Colon (tissue), 2 donors: ENCODE data around the gene SLC30A10.
"Not testable (repeated sequence)": the region's sequence is repeated elsewhere in the genome, so short reads cannot be mapped to it uniquely, and the experiment has no call there.

Source experiments
- FAIRE-seq: peaks from 2 replicates; lab custom pipeline; 2012; peaks lifted over from hg19 to GRCh38; lab: Jason Lieb, UNC
- donor health status: control.
- donor health status: control.

Gene SLC30A10

DNA sequence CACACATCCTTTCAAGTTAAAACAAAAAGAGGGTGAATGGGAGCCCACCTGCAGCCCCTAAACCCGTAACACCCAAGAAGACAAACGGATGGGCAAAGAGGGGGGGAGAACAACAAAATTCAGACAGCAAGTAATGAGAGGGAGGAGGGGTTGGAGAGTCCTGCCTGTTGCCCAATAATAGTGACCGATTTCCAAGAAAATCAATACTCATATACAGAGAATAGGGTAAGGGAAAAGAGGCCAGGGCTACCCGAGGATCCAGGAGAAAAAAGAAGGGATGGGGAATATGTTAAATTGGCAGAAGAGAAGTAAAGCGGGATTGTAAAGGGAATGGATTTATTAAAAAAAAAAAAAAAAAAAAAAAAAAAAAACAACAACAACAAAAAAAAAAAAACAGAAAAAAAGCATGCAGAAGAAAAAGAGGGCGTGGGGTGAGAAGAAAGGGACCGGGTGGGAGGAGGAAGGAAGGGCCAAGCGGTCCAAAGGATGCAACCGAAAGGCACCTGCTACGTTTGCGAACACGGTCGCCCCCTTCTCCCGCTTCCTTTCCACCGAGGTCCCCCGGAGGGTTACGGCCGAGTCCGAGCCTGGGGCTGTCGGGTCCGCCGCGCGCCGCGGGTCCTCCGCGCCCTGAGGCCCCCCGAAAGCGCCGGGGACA lies 930 bp downstream of the SLC30A10 start:
- no peak for FAIRE-seq

DNA sequence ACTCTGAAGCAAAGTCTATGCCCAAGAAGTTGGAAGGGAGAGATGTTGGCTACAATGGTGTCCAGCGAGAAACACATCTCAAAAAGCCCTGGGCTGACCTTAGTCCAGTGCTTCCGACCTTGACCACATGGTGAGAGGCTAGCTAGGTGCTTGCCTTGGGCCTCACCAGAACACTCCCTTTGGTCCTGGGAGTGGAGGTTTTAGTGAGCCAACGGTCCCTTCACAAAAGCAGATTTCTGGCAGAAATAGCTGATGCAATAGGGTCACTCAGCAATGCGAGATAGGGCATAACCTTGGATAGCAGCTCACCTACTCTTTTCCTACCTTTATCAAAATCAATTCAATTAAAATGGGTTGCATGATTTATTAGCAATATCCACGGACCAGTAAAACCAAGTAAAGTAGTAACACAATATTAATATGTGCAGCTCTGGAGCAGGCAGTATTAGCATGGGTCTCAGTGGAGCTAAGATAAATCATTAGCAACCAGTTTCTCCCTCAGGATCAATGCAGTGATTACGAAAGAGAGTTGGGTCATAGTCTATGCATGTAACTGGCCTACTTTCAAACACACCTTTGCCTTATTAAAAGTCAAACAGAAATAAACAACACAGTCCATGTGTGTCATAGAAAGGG lies 1.9 kb downstream of the SLC30A10 start:
- FAIRE-seq = no peak

DNA sequence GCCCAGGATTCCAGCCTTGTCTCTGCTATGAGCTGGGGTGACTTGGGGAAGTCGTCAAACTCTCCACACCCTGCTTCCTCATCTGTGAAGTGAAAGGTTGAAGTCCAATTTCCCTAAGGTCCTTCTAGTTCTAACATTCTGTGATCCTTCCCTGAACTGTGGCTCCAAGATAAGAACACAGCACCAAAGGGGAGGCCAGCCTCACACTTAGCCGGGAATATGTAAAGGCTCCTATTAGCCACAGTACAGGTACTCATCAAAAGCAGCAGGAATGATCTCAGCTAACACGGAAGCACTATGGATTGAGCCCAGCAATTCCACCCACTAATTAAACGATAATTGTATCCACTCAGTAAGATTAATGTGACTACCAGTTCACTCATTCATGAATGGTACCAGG lies 4.0 kb downstream of the SLC30A10 start:
- FAIRE-seq = no peak

DNA sequence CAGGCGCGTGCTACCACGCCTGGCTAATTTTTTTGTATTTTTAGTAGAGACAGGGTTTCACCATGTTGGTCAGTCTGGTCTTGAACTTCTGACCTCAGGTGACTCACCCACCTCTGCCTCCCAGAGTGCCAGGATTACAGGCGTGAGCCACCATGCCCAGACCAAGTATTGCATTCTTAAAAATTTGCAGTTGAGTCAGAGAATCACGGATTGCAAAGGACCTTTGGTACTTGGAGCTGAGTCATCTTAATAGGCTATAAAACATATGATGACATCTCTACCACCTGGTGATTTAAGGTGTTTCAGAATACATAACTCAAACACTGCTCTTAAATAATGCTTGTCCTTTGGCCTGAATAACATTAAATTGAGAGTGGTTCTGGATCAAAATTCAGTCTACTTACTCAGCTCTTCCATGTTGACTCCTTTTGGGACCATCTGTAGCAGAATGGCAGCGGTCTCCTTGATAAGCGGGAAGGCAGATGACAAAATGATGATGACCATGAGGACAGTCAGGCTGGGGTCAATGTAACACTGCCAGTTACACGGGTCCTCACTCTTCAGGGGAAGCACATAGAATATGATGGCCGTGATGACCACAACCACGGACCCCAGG lies 10.4 kb downstream of the SLC30A10 start:
- no peak for FAIRE-seq

DNA sequence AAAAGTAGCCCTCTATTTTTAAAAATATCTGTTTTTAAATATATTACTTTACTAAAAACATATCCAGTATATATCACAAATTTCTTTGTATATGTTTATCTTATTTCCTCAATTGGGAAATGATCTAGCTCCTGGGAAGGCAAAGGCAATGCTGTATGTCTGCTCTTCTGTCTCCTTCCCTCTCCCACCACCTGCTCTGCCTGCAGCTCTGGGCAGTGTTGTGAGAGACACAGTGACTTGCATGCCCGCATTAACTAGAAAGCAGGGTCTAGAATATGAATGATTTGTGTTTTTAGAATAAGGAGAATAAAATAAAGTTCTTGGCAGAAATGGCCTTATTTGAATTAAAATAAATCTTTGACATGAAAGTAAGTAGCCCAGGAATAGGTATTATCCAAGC lies 11.1 kb downstream of the SLC30A10 start:
- FAIRE-seq = no peak

DNA sequence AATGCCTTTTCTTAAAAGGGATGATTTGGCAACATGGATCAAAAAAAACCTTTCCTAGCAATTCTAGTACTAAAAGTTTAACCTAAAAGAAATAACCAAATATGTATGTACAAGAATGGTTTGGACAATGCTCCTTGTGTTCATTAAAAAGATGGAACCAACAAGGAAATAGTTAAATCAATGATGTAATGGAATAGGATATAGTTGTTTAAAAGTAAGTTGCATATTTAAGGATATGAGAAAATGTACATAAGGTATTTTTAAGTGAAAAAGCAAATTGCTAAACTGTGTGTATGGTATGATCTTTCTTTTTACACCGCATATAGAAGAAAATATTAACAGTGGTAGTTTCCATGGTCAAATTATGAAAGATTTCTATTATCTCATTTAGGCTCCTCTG lies 12.1 kb downstream of the SLC30A10 start:
- no peak for FAIRE-seq

DNA sequence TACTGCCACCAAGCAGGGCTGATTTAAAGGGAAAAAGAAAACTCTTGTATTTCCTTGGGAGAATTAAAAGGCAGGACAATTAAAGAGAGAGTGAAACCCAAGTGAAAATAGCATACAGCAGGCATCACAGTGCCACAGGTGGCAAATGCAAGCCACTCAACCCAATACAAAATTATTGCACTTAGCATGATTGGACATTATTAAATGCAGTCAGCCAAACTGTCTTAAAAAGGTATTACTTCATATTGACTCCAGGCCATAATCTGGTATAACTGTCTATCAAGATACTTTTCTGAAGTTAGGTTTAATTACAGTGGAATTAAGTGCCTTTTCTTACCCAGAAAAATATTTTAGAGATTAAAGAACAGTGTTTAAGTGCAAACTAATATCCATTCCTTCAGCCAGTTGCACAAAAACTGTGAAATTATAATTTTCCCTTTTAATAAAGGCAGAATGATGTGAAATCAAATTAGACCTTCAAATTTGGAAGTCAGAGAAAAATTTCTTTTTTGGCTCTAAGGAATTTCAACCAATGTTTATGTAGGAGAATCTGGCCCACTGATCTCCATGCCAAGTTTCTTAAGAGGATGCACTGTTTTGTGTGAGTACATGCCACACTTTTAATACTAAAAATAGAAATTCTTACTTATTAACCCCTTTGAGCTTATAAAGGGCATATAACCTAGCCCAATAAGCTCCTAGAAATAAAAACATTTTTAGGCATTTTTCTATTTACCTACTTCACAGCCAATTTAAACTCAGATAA lies 15.2 kb downstream of the SLC30A10 start:
- no peak for FAIRE-seq

DNA sequence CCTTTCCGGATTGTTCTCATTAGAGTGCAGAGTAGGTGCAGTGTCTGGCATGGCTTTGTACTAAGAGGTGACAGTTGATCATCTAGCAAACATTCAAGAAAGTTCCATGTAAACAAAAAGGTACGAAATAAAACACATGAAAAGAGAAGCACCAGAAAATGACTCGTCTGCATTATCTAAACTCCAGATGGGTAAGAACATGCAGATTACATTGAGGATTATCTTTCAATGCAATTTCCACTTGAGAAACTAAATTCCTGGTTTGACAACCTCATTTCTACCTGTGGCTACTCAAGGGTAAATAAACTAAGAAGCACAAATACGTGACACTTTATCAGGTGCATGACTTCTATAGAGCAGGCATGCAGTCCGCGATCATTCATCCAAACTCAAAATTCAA lies 17.6 kb downstream of the SLC30A10 start:
- no peak for FAIRE-seq

DNA sequence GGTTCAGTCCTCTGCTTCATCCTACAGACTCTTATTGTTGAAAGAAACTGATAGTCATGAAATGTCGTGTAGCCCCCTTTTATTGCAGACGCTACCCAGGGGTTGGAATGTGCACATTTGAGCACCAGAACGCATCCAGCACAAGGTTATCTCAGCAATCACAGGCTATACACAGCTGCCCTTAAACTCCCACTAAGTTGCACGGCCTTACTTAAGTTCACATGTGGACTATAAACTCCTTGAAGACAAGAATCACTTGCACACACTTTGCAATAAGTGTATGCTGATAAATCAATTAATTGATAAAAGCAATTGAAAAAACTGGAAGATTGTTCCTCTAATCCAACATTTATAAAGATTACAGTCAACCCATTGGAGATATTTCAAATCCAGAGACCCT lies 18.9 kb downstream of the SLC30A10 start:
- no peak for FAIRE-seq

DNA sequence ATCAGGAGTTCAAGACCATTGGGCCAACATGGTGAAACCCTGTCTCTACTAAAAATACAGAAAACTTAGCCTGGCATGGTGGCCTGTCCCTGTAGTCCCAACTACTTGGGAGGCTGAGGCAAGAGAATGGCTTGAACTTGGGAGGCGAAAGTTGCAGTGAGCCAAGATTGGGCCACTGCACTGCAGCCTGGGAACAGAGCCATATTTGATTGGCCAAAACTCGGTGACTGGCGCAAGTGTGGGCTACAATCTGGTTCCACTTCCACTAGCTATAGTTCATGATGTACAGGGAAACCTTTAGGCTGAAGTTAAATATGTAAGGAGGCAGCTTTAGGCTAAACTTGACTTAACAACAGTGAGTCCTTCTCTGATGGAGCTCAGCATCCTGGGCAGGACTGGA lies 20.2 kb downstream of the SLC30A10 start:
- FAIRE-seq = no peak

DNA sequence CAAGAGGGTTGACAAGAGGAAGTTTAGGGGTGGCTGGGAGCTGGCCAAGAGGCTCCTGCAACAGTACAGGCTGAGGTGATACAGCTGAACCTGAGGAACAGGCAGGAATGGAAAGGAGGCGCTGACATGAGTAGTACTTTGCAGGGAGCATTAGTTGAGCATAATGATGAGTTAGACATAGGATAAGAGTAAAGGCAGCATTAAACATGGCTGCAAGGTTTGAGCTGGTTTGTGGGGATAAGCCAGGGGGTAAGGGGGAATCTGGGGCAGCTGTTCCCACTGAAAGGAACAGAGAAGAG lies 20.6 kb downstream of the SLC30A10 start:
- no peak for FAIRE-seq

DNA sequence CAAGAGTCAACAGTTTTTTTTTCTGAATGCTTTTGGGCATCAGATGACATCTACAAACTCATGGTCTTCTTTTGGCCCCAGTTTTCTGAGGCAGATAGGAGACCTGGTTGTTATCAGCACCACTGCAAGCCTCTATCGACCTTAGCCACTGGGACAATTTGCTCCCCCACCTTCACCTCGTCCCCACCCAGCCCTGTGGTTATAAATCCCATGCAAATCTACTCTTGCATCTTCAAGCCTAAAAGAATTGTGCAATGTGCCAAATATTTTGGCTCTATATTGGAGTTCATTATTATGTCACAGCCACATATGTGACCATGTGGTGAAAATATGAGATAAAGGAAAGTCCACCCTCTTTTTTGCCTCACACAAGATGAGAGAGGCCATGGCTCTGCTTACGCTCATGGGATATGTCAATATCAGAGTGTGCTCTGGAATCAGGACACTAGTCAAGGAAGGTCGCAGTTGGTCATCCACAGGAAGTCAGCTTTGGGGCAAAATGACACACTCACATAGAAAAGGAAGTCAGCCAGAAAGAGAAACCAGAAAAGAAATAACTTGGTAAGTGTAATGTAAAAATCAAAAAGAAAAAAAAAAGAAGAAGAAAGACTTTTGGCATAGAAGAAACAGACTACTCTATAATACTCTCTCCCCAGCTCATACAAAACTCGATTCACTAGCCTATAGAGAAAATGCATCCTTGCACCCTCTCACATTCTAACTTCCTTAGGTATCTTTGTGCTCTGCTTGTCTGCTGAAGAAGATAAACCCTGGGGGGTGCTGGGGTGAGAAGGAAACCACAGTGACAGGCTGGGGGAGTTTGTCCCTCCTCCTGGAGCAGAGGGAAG lies 21.2 kb downstream of the SLC30A10 start:
- no peak for FAIRE-seq

DNA sequence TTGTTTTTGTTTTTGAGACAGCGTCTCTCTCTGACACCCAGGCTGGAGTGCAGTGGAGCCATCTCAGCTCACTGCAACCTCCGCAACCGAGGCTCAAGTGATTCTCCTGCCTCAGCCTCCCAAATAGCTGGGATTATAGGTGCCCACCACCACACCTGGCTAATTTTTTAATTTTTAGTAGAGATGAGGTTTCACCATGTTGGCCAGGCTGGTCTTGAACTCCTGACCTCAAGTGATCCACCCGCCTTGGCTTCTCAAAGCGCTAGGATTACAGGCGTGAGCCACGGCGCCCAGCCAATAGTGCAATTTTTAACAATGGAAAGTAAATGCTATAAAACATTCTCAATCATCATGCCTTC lies 21.8 kb downstream of the SLC30A10 start:
- FAIRE-seq = not testable (repeated sequence)

DNA sequence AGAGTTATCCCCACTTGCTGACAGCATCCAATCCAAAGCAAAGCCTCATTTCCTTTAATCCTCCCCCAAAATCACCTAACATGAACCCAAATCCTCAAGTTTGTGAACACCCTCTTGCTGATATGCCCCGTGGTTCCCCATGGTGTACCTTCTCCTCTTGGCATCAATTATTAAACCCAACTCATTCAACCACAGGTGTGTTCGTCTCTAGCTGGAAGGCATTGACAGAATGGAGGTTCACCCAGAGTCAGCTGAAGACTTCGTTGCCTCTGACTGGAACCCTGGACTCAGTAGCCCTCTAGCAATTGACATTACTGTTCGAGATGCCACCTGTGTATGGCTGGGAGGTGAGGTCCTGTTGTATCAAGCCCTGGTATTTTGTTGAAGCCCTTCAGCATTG lies 22.8 kb downstream of the SLC30A10 start:
- no peak for FAIRE-seq

DNA sequence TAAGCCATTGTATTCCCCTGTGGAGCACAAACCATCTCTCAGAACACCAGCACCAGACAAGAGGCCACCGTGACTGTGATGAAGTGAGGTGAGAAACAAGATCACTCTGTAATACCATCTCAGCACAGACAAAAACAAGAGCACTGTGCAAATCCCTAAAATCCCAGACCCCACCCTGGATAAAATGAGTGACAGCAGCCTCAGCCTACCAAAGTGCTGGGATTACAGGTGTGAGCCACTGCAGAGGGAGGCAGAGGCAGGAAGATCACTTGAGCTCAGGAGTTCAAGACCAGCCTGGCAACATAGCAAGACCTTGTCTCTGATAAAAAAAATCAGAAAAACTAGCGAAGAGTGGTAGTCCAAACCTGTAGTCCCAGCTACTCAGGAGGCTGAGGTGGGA lies 23.4 kb downstream of the SLC30A10 start:
- FAIRE-seq = no peak

DNA sequence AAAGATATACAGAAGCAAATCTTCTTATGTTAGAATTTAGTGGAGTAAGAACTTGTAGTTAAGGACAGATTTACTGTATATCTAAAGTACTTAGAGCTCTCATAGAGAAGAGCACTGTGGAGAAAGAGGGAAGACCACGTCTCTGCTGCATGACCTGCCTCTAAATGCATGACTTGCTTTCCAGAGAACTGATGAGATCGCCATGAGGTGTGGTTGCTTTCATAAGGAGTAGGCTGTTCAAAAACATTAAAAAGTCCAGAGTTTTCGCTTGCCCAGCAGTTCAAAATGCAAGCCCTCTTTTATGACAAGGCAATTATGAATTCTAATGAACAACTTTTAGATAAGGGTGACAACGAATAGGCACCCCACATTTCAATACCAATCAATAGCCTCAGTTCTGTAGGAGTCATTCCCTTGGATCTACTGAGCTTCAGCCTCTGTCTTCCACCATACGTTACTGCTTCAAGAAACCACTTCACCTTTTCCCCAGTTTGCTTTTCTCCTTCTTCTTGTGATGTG lies 24.9 kb downstream of the SLC30A10 start:
- FAIRE-seq = no peak

DNA sequence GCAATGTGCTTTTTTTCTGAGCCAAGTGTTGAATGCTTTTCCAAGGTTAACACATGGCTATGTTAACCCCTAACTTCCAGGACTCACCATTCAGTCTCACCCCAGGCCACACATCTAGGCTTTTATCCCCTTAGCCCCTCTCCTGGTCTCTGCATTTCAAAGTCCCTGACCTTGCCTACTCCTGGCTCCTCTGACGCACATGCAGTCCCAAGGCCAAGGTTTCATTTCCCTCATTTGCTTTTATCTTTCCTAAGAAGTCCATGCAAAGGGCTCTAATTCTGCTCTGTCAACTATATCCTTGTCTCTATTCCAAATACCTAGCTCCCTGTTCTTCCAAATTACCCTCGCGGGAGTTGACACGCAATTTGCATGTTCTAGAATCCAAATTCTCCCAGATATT lies 25.4 kb downstream of the SLC30A10 start:
- FAIRE-seq = no peak

DNA sequence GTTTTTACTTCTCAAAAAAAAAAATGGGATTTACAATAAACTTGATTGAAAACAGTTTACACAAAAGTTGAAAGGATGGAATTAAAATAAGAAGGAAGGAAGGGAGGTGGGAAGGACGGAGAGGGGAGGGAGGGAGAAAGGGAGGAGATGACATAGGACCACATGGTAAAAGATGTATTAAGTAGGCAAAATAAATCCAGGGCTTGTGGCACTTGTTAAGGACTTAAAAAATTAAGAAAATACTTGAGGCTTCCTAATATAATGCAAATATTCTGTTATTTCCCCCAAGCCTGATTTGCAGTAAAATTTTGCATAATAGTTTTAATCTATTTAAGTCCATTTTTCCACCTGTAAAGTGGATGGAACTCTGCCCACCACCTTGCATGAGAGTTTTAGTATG lies 27.5 kb downstream of the SLC30A10 start:
- FAIRE-seq = no peak

DNA sequence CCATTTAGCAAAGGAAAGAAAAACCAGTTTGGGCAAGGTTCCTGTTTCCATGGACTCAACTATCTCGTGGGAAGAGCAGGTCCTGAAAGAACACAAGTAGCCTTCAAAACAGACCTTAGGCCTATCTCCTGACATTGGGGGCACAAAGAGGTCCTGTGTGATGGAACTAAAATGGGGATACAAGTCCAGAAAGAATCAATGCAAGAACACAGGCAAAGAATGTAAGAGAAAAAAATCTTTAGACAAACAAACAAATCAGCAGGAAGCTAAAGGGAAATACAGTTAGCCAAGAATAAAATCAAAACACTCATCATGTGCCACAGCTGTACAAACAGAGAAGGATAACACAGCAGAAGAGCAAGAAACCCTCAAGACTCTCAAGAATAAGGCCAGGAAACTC lies 28.2 kb downstream of the SLC30A10 start:
- no peak for FAIRE-seq

DNA sequence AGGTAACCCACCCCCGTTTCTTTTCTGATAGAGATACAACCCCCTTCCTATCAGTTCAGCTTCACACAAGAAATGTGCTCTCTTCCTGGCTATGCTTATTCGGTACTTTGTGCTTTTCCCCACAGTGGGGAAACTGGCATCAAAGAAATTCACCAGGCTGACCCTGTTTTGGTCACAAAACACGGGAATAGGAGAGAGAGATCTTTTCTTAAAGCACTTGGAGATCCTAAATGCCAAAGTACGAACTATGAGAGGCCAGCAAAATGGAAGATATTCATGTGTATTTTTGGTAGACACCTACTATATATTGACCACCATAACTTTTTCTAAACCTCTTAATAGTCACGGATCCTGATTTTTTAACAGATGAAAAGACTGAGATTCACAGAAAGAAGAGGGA lies 30.0 kb downstream of the SLC30A10 start:
- no peak for FAIRE-seq

DNA sequence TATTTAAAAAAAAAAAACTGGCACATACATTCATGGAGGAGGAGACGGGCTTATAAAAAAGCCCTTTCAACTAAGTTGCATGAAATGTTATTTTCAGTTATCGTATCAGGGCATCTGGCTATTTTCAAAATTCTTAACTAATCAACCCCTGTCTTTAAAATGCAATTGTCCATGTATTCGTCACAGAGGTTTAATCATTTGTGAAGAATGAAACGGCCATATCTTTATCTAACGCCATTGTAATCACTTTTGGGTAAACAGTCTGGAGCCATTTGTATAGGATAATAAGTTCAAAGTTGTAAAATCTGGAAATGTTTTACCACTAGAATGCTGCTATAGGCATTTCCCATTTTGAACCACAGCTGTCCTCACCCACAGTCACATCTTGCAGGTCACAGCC lies 30.4 kb downstream of the SLC30A10 start:
- FAIRE-seq = no peak

DNA sequence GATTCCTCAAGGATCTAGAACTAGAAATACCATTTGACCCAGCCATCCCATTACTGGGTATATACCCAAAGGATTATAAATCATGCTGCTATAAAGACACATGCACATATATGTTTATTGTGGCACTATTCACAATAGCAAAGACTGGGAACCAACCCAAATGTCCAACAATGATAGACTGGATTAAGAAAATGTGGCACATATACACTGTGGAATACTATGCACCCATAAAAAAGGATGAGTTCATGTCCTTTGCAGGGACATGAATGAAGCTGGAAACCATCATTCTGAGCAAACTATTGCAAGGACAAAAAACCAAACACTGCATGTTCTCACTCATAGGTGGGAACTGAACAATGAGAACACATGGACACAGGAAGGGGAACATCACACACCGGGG lies 36.1 kb downstream of the SLC30A10 start:
- FAIRE-seq = not testable (repeated sequence)
